ENCODE measurements around the gene ABR.

The ABR gene

DNA sequence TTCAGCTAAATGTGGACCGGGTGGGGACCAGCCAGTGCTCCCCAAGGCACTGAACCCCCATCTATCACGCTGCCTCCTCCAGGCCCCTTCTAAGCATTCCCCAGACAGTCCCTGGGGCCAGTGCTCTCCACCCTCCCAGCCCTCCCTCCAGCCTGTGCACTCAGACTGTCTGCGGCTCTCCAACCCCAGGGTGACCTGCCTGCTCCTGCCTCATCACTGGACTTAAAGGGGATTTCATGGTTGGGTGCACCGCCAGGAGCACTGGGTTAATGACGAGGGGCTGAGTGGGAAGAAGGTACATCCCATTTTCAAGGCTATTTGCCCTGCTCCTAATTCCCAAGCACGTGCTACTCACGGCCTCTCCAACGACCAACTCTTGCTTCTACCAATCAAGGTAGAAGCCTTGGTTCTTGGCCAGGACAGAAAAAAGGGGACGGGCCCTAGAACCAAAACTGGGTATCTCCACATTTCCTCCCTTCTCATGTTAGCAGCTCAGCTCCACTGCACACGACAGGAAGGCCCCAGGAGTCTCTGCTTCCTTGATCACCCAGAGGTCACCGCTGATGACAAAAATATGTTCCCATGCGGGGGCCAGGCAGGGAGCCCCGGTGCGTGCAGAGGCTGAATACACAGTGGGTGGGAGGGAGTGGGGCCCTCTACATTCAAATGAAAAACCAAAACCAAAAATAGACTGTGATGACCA lies 3.5 kb upstream of the ABR start:
- TF ChIP-seq CTCF (IDR thresholded peaks at IDR 0.05): no peak

GRCh38 chr17:1182811-1183170 lies 3.0 kb upstream of the ABR start:
- TF ChIP-seq CTCF (IDR thresholded peaks at IDR 0.05): no peak

- no peak for TF ChIP-seq CTCF (IDR thresholded peaks at IDR 0.05)
Measured at GRCh38 chr17:1181753-1182137, 2.0 kb upstream of the ABR start.

- TF ChIP-seq CTCF (IDR thresholded peaks at IDR 0.05): no peak
Measured at GRCh38 chr17:1180958-1181752, 1.4 kb upstream of the ABR start.

DNA sequence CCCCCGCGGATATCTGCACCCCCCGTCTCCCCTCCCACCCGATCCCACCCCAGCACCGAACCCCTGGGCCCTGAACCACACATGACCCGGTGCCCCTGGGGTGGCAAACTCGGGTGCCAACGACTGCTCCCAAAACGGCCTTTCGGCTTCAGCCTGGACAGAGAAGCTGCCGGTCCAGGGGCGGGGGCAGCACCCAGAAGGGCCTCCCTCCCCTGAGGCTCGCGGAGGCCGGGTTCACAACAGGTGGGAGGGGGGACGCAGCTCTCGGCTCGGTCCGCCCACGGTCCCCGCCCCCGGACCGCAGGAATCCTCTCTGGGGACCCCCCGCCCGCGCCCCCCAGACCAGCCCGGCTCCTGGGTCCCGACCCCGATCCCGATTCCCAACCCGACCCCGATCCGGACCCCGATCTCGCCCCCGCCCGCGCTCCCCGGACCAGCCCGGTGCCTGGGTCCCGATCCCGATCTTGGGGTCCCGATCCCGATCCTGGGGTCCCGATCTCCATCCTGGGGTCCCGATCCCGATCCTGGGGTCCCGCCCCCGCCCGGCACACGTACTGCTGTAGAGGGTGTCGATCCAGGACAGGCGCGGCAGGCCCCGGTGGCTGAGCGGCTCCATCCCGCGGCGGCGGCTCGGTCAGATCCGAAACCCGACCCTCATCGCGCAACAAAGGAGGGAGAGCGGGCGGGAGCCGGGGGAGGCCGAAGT lies 516 bp downstream of the ABR start:
- no peak for TF ChIP-seq CTCF (IDR thresholded peaks at IDR 0.05)

- TF ChIP-seq CTCF (IDR thresholded peaks at IDR 0.05): peak; percentile 39; the same call in 1 of the 2 replicates
Measured at GRCh38 chr17:1177016-1177700, 2.6 kb downstream of the ABR start.

DNA sequence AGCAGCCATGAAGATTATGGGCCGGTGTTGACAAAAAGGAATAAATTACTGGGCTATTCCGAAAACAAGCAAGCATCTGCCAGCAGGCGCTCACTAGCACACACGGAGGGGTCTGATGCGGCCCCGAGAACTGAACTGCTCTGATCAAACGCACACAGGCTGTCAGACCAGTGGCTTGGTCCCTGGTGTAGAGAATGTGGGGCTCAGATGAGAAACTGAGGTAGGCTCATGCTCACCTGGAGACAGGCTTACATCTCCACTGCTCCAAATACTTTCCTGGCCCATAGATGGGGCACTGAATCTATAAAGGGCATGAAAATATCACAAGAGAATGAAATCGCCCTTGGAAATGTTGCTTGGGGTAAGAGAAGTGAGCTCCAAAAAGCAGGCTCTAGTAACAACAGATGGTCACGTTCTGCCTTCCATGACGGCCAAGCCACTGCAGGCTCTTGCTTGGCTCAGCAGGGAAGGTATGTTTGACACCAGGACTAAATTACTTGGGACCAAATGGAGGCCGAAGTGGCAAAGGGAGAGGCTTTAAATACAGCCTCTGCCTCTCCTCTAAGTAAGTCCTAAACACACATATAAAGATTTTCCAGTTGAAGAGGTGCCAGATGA lies 5.4 kb downstream of the ABR start:
- no peak for TF ChIP-seq CTCF (IDR thresholded peaks at IDR 0.05)
